ENCODE data around the gene ALKAL2. TPM values are rescaled to one million over a fixed set of nuclear protein-coding genes. Genes with fewer than 3 reads are reported as not detected.
A peak's percentile ranks its signal among the peaks of the same experiment; 100 is the strongest.

ALKAL2 gene
- polyA plus RNA-seq, 1 of the 3 experiments (the other 2 are of a cell fraction) = not detected

- Histone ChIP-seq H3F3A (replicated peaks; ENCODE audit: insufficient read depth) (no peaks in the 10 kb centered on the region), H3K9ac (no peak overlapping the region), H3K4me1 (ENCODE audit: control insufficient read depth in 1 of 2, insufficient read depth in 2 of 2, low read depth in 1 of 2, low read length in 1 of 2) (no peaks in the 10 kb centered on the region), H3K36me3 (replicated peaks in 1 of 2; ENCODE audit: control insufficient read depth in 1 of 2, insufficient read depth in 2 of 2, low read length in 1 of 2) (no peaks in the 10 kb centered on the region), H3K79me2 (ENCODE audit: insufficient read depth) (no peaks in the 10 kb centered on the region), H2AFZ (ENCODE audit: low read depth) (no peak overlapping the region), H3K4me3 (ENCODE audit: low read depth in 2 of 2, low read length in 1 of 2) (no peak overlapping the region), H3K9me2 (no peaks in the 10 kb centered on the region), H3K27ac (ENCODE audit: low read depth in 2 of 2, low read length in 1 of 2) (no peak overlapping the region), H3K4me2 (no peak overlapping the region), H4K20me1 (ENCODE audit: insufficient read depth) (no peaks in the 10 kb centered on the region), H3K27me3 (ENCODE audit: insufficient read depth) (0 out of 2 replicates have a peak, but pooled peaks cover 5% of the 10 kb centered on the region), H3K9me3 (no peaks in the 10 kb centered on the region)
- DNase-seq = no peak
- TF ChIP-seq NRF1 (IDR thresholded peaks at IDR 0.05; ENCODE audit: low read depth, low read length) (no peak), PBX3 (IDR thresholded peaks at IDR 0.05) (no peak)
- WGBS (ENCODE audit: low lambda C conversion rate) = 57% methylated on average over 4 of the region's 5 CpGs
- ChIA-PET POLR2A (no interaction called here), CTCF (no interaction called here)
Observed at GRCh38 chr2:295090-295489, 7.2 kb upstream of the ALKAL2 start.

GRCh38 chr2:290090-290722 lies 2.3 kb upstream of the ALKAL2 start:
- Histone ChIP-seq H3K36me3 (replicated peaks in 1 of 2; ENCODE audit: control insufficient read depth in 1 of 2, insufficient read depth in 2 of 2, low read length in 1 of 2) (no peaks in the 10 kb centered on the region), H4K20me1 (ENCODE audit: insufficient read depth) (no peaks in the 10 kb centered on the region), H2AFZ (ENCODE audit: low read depth) (peak overlapping the region; percentile 37; the same call in 1 of the 2 replicates), H3K27ac (ENCODE audit: low read depth in 2 of 2, low read length in 1 of 2) (no peak overlapping the region), H3K4me2 (peak overlapping the region; percentile 73), H3K9ac (no peak overlapping the region), H3F3A (replicated peaks; ENCODE audit: insufficient read depth) (peaks cover 2% of the 10 kb centered on the region), H3K79me2 (ENCODE audit: insufficient read depth) (no peaks in the 10 kb centered on the region), H3K9me2 (no peaks in the 10 kb centered on the region), H3K27me3 (ENCODE audit: insufficient read depth) (peaks cover 26% of the 10 kb centered on the region), H3K9me3 (no peaks in the 10 kb centered on the region), H3K4me1 (ENCODE audit: control insufficient read depth in 1 of 2, insufficient read depth in 2 of 2, low read depth in 1 of 2, low read length in 1 of 2) (peaks cover 0 to 12% of the 10 kb centered on the region in 2 experiments; a peak in 1 of 4 replicates), H3K4me3 (ENCODE audit: low read depth in 2 of 2, low read length in 1 of 2) (peak overlapping the region; percentile 36 to 55)
- CTCF ChIA-PET = interaction anchor here (0.6 to 6.3 kb wide), 36 partner anchors 8 to 408 kb away, joined by 3 to 24 read pairs (median 4); no protein-coding TSS in a partner anchor
- POLR2A ChIA-PET = no interaction called here
- 31% methylated on average over 15 of the region's 15 CpGs for WGBS (ENCODE audit: low lambda C conversion rate)
- peak; percentile 83 for DNase-seq
- peak; percentile 50 for TF ChIP-seq SMC3 (IDR thresholded peaks at IDR 0.05; ENCODE audit: low read depth, low read length)
- TF ChIP-seq CTCF (IDR thresholded peaks at IDR 0.05) = peak; percentile 59
- TF ChIP-seq NRF1 (IDR thresholded peaks at IDR 0.05; ENCODE audit: low read depth, low read length) = no peak
- no peak for TF ChIP-seq FOXJ3 (CRISPR knock-in tag; IDR thresholded peaks at IDR 0.05)
- no peak for TF ChIP-seq IRF3 (IDR thresholded peaks at IDR 0.05; ENCODE audit: low read depth, low read length)
- TF ChIP-seq RCOR1 (IDR thresholded peaks at IDR 0.05; ENCODE audit: low read length) = no peak
- no peak for TF ChIP-seq PBX3 (IDR thresholded peaks at IDR 0.05)
- TF ChIP-seq NFIC (IDR thresholded peaks at IDR 0.05; ENCODE audit: borderline replicate concordance) = no peak
- no peak for TF ChIP-seq SIN3A (IDR thresholded peaks at IDR 0.05; ENCODE audit: borderline replicate concordance, low read depth, low read length)
- TF ChIP-seq CHD2 (IDR thresholded peaks at IDR 0.05; ENCODE audit: low read length, partially characterized antibody) = no peak
- TF ChIP-seq JUND (IDR thresholded peaks at IDR 0.05) = no peak
- TF ChIP-seq YY1 (IDR thresholded peaks at IDR 0.05; ENCODE audit: low read depth) = no peak
- TF ChIP-seq FOSL2 (IDR thresholded peaks at IDR 0.05; ENCODE audit: borderline replicate concordance, low read depth) = no peak
- TF ChIP-seq RAD21 (IDR thresholded peaks at IDR 0.05; ENCODE audit: low read length) = peak; percentile 71
- no peak for TF ChIP-seq TAF1 (IDR thresholded peaks at IDR 0.05; ENCODE audit: borderline replicate concordance, low read depth, low read length)
- no peak for TF ChIP-seq MXI1 (IDR thresholded peaks at IDR 0.05; ENCODE audit: low read depth, low read length)
- TF ChIP-seq USF1 (IDR thresholded peaks at IDR 0.05; ENCODE audit: borderline replicate concordance, low read depth) = no peak
- TF ChIP-seq FOXM1 (IDR thresholded peaks at IDR 0.05; ENCODE audit: low read depth) = no peak
- TF ChIP-seq TCF12 (IDR thresholded peaks at IDR 0.05) = no peak

All from SK-N-SH (cell line).